Transverse colon (tissue), 4 donors: Measurements from ENCODE around the gene KIAA1217.

Experiments used
- EP300 ChIP-seq: sonication (generic); formaldehyde crosslinking; IDR thresholded peaks from one replicate; pipeline ENCODE4 v1.6.1; 2017; ENCODE audit warnings: antibody characterized with exemption, low read depth
- POLR2A ChIP-seq: fragments of 450-650 bp; IDR thresholded peaks from one replicate; pipeline ENCODE4 v1.6.1; 2016; ENCODE audit warnings: antibody characterized with exemption, mild to moderate bottlenecking, moderate library complexity
- POLR2AphosphoS5 ChIP-seq, 3 donors: sonication (generic); formaldehyde crosslinking; IDR thresholded peaks; one replicate each; pipeline ENCODE4 v1.6.1; 2016; ENCODE audit warnings: antibody characterized with exemption in 3 of 3
- TF ChIP-seq, protein P1 (sequence below), 5 experiments: fragments of 200-600 bp in 3 of 5; fragments of 450-650 bp in 2 of 5; sonication (generic) in 3 of 5; IDR thresholded peaks; 1 replicate in 2 of 5; 2 replicates in 3 of 5; pipeline ENCODE4 v1.5.1; 2016 to 2017; ENCODE audit warnings: antibody characterized with exemption in 5 of 5, inconsistent platforms in 3 of 5, mild to moderate bottlenecking in 2 of 5, moderate library complexity in 1 of 5

DNA sequence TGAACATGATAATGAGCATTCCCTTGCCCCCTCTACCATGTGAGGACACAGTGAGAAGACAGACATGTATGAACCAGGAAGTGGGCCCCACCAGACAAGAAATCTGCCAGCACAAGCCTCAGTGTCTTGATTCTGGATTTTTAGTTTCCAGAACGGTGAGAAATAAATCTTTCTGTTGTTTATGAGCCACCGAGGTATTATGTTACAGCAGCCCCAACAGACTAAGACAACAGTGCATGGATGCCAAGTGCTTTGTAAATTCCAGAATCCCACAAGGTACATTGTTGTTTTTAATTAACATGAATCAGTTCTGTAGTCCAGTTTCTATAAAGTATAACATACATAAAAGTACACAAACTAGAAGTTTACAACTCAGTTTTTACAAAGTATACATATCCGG, 352.5 kb downstream of the KIAA1217 start:
- TF ChIP-seq POLR2A = no peak
- TF ChIP-seq, protein P1, sequence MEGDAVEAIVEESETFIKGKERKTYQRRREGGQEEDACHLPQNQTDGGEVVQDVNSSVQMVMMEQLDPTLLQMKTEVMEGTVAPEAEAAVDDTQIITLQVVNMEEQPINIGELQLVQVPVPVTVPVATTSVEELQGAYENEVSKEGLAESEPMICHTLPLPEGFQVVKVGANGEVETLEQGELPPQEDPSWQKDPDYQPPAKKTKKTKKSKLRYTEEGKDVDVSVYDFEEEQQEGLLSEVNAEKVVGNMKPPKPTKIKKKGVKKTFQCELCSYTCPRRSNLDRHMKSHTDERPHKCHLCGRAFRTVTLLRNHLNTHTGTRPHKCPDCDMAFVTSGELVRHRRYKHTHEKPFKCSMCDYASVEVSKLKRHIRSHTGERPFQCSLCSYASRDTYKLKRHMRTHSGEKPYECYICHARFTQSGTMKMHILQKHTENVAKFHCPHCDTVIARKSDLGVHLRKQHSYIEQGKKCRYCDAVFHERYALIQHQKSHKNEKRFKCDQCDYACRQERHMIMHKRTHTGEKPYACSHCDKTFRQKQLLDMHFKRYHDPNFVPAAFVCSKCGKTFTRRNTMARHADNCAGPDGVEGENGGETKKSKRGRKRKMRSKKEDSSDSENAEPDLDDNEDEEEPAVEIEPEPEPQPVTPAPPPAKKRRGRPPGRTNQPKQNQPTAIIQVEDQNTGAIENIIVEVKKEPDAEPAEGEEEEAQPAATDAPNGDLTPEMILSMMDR (IDR thresholded peaks at IDR 0.05) = no peak
- no peak for TF ChIP-seq POLR2AphosphoS5 (IDR thresholded peaks at IDR 0.05)
- TF ChIP-seq EP300 = no peak
